Neutrophil (primary cell): Measurements from ENCODE around the gene GLT8D2.

Source experiments
- H3K27ac ChIP-seq: fragments of 200-600 bp; sonication (generic); 2 replicates; pipeline ENCODE4 v1.5.1; 2016; ENCODE audit warnings: mild to moderate bottlenecking, moderate library complexity
- H3K27me3 ChIP-seq: fragments of 200-600 bp; sonication (generic); 2 replicates; pipeline ENCODE4 v1.6.0; 2016; ENCODE audit warnings: mild to moderate bottlenecking
- H3K36me3 ChIP-seq: fragments of 200-600 bp; sonication (generic); 2 replicates; pipeline ENCODE4 v1.5.1; 2017
- H3K4me1 ChIP-seq, 2 experiments: fragments of 200-600 bp in 1 of 2; sonication (generic) in 1 of 2; 1 replicate in 1 of 2; 2 replicates in 1 of 2; pipeline versions ENCODE4 v1.5.1 to v1.6.1; 2013 to 2016; ENCODE audit warnings: low read depth in 1 of 2, low read length in 1 of 2, mild to moderate bottlenecking in 1 of 2, moderate library complexity in 1 of 2; ENCODE audit not compliant: control insufficient read depth in 1 of 2, insufficient read depth in 1 of 2
- H3K4me3 ChIP-seq, 2 experiments: fragments of 200-600 bp in 1 of 2; sonication (generic) in 1 of 2; 1 replicate in 1 of 2; 2 replicates in 1 of 2; pipeline ENCODE4 v1.5.1; 2013 to 2016; ENCODE audit warnings: low read depth in 1 of 2, low read length in 1 of 2, mild to moderate bottlenecking in 1 of 2, moderate library complexity in 1 of 2
- H3K9me3 ChIP-seq: fragments of 200-600 bp; sonication (generic); 2 replicates; pipeline ENCODE4 v1.5.1; 2016
- TF ChIP-seq, protein P1 (sequence below): fragments of 200-600 bp; sonication (generic); IDR thresholded peaks from 2 replicates; pipeline ENCODE4 v1.5.1; 2016; ENCODE audit warnings: antibody characterized with exemption

GLT8D2 gene

GRCh38 chr12:104072099-104072498, 22.1 kb upstream of the GLT8D2 start:
- no peaks in the 10 kb centered on the region for H3K9me3 ChIP-seq
- H3K36me3 ChIP-seq: peaks cover 18% of the 10 kb centered on the region
- no peak overlapping the region for H3K4me3 ChIP-seq
- TF ChIP-seq, protein P1, sequence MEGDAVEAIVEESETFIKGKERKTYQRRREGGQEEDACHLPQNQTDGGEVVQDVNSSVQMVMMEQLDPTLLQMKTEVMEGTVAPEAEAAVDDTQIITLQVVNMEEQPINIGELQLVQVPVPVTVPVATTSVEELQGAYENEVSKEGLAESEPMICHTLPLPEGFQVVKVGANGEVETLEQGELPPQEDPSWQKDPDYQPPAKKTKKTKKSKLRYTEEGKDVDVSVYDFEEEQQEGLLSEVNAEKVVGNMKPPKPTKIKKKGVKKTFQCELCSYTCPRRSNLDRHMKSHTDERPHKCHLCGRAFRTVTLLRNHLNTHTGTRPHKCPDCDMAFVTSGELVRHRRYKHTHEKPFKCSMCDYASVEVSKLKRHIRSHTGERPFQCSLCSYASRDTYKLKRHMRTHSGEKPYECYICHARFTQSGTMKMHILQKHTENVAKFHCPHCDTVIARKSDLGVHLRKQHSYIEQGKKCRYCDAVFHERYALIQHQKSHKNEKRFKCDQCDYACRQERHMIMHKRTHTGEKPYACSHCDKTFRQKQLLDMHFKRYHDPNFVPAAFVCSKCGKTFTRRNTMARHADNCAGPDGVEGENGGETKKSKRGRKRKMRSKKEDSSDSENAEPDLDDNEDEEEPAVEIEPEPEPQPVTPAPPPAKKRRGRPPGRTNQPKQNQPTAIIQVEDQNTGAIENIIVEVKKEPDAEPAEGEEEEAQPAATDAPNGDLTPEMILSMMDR: no peak
- H3K4me1 ChIP-seq: no peaks in the 10 kb centered on the region
- no peak overlapping the region for H3K27ac ChIP-seq
- no peaks in the 10 kb centered on the region for H3K27me3 ChIP-seq

GRCh38 chr12:104064842-104065427, 14.9 kb upstream of the GLT8D2 start:
- Histone ChIP-seq H3K4me1 (peaks cover 15 to 21% of the 10 kb centered on the region in 2 experiments), H3K4me3 (peak overlapping the region; percentile 88 to 95), H3K9me3 (no peaks in the 10 kb centered on the region), H3K27me3 (peaks cover 23% of the 10 kb centered on the region), H3K36me3 (peaks cover 13% of the 10 kb centered on the region), H3K27ac (peak overlapping the region; percentile 74)
- TF ChIP-seq, protein P1: no peak

DNA sequence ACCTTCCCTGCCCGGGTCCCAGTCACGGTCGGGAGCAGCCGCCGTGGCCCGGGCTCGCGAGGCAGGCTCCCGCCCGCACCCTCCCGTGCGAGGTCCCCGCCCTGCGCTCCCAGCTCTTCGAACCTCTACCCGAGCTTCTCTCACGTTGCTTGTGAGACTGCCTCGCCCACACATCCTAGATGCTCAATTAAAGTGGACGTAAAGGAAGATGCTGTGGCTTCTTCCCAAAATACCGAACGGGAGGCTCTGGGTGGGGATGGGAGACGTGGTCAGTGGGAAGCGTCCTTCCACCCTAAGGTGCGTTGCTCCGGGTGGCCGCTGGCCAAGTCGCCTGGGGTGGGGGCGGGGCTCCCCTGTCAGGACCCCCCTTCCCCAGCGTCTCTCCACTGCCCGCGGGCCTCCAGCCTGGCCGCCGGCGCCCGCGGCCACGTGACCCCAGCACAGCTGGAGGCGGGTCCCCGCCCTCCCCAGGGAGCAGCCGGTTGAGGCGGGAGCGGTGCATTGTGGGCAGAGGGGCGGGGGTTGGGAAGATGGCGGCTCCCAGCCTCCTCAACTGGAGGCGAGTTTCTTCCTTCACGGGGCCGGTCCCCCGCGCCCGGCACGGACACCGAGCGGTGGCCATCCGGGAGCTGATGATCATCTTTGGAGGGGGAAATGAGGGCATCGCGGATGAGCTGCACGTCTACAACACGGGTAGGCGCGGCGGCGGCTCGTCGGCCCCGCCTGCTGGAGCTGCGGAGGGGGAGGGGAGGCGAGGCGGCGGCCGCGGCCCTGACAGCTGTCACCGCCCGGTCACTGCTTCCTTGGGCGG, 14.2 kb upstream of the GLT8D2 start, which contains the start of gene HCFC2:
Gene HCFC2 (plus strand): TSS at position 501 of the 811 bp plus-strand sequence. CDS start 30 bp downstream, at position 531.
- Histone ChIP-seq H3K4me1 (peaks cover 15 to 21% of the 10 kb centered on the region in 2 experiments), H3K27ac (peak within 1 kb of the TSS; percentile 74), H3K27me3 (peaks cover 23% of the 10 kb centered on the region), H3K4me3 (peak within 1 kb of the TSS; percentile 88 to 95), H3K36me3 (peaks cover 13% of the 10 kb centered on the region), H3K9me3 (no peaks in the 10 kb centered on the region)
- TF ChIP-seq, protein P1: peak; percentile 31

GRCh38 chr12:104063712-104064030, 13.7 kb upstream of the GLT8D2 start:
- H3K27ac ChIP-seq: peak overlapping the region; percentile 74

GRCh38 chr12:104060791-104061190, 10.8 kb upstream of the GLT8D2 start:
- peaks cover 23% of the 10 kb centered on the region for H3K27me3 ChIP-seq
- H3K4me3 ChIP-seq: no peak overlapping the region
- TF ChIP-seq, protein P1: no peak
- no peaks in the 10 kb centered on the region for H3K36me3 ChIP-seq
- peaks cover 15 to 21% of the 10 kb centered on the region in 2 experiments for H3K4me1 ChIP-seq
- H3K9me3 ChIP-seq: no peaks in the 10 kb centered on the region
- H3K27ac ChIP-seq: no peak overlapping the region

More at GRCh38 chr12:104063712-104064030, 13.7 kb upstream of the GLT8D2 start:
- H3K36me3 ChIP-seq: peaks cover 10% of the 10 kb centered on the region
- H3K9me3 ChIP-seq: no peaks in the 10 kb centered on the region
- peak overlapping the region; percentile 88 to 95 for H3K4me3 ChIP-seq
- H3K27me3 ChIP-seq: peaks cover 23% of the 10 kb centered on the region
- TF ChIP-seq, protein P1: no peak
- peaks cover 15 to 21% of the 10 kb centered on the region in 2 experiments for H3K4me1 ChIP-seq
